Transverse colon (tissue), 4 donors: ENCODE results near the gene MEGF9. TPM values are rescaled to one million over a fixed set of nuclear protein-coding genes. Genes with fewer than 3 reads are reported as not detected.

Experiments used
- DNase-seq: peaks from one replicate; pipeline ENCODE4 v3.0.0-alpha.2; 2019
- H3K27ac ChIP-seq, 4 donors: fragments of 200-600 bp; sonication (generic); 2 replicates each; pipeline ENCODE4 v1.5.1; 2016 to 2018; ENCODE audit warnings: inconsistent platforms in 4 of 4
- H3K27me3 ChIP-seq: fragments of 200-600 bp; sonication (generic); 2 replicates; pipeline ENCODE4 v1.5.1; 2017; ENCODE audit warnings: inconsistent platforms
- H3K36me3 ChIP-seq, 4 donors: fragments of 200-600 bp; sonication (generic); 2 replicates each; pipeline ENCODE4 v1.5.1; 2017 to 2019; ENCODE audit warnings: inconsistent platforms in 4 of 4
- H3K4me1 ChIP-seq, 4 donors: fragments of 200-600 bp; sonication (generic); 2 replicates each; pipeline ENCODE4 v1.5.1; 2017 to 2020; ENCODE audit warnings: inconsistent platforms in 4 of 4
- H3K4me3 ChIP-seq, 4 donors: fragments of 200-600 bp; sonication (generic); 1 replicate in 1 of 4; 2 replicates in 3 of 4; pipeline versions ENCODE4 v1.5.1 to v1.6.1; 2017 to 2019; ENCODE audit warnings: inconsistent platforms in 4 of 4
- H3K9me3 ChIP-seq, 2 donors: fragments of 200-600 bp; sonication (generic); 2 replicates each; pipeline ENCODE4 v1.5.1; 2017 to 2019; ENCODE audit warnings: inconsistent platforms in 2 of 2
- CTCF ChIP-seq, 5 experiments: fragments of 200-600 bp in 3 of 5; fragments of 450-650 bp in 2 of 5; sonication (generic) in 3 of 5; IDR thresholded peaks; 1 replicate in 2 of 5; 2 replicates in 3 of 5; pipeline ENCODE4 v1.5.1; 2016 to 2017; ENCODE audit warnings: antibody characterized with exemption in 5 of 5, inconsistent platforms in 3 of 5, mild to moderate bottlenecking in 2 of 5, moderate library complexity in 1 of 5
- EP300 ChIP-seq: sonication (generic); formaldehyde crosslinking; IDR thresholded peaks from one replicate; pipeline ENCODE4 v1.6.1; 2017; ENCODE audit warnings: antibody characterized with exemption, low read depth
- POLR2A ChIP-seq: fragments of 450-650 bp; IDR thresholded peaks from one replicate; pipeline ENCODE4 v1.6.1; 2016; ENCODE audit warnings: antibody characterized with exemption, mild to moderate bottlenecking, moderate library complexity
- POLR2AphosphoS5 ChIP-seq, 3 donors: sonication (generic); formaldehyde crosslinking; IDR thresholded peaks; one replicate each; pipeline ENCODE4 v1.6.1; 2016; ENCODE audit warnings: antibody characterized with exemption in 3 of 3
- WGBS, 2 donors: methylation state at CpG; one replicate each; pipeline ENCODE4 v1.1.5; 2018; ENCODE audit warnings: low coverage in 1 of 2; 5-methylcytosine and 5-hydroxymethylcytosine counted together
- in situ Hi-C, 4 donors: fragments of 200-750 bp; cut with MboI; loops; one replicate each; pipeline versions ENCODE4 v1.15.0 to v1.15.1; 2017; ENCODE audit warnings: low sequenced_read_pairs in 3 of 4, low pct_ligation_motif_present in 1 of 4, low pct_unique_long_range_greater_than_20kb in 1 of 4
- intact Hi-C: fragments of 100-400 bp; cut with DNase I; formaldehyde crosslinking; loops from one replicate; pipeline ENCODE4 v1.15.1; 2023; ENCODE audit warnings: low total_unique reads
- total RNA-seq, 4 donors: library from RNA; depleted of rRNA; stranded (reverse); fragments of >200 nt; gene quantifications; one replicate each; pipeline ENCODE4 v1.1.0, GENCODE V29; 2016

MEGF9 gene
- total RNA-seq, 4 donors from 2014 or later = 6.7 to 17.9 (median 12.7) TPM

- intact Hi-C loops = no loop called here
- TF ChIP-seq POLR2AphosphoS5 (IDR thresholded peaks at IDR 0.05) (no peak), POLR2A (no peak)
- in situ Hi-C loops = no loop called here
- Histone ChIP-seq H3K36me3 (peaks cover 0 to 6% (median 0%) of the 10 kb centered on the region in 4 donors), H3K9me3 (no peaks in the 10 kb centered on the region), H3K27ac (no peak overlapping the region), H3K4me1 (peaks cover 0 to 10% (median 0%) of the 10 kb centered on the region in 4 donors), H3K4me3 (no peak overlapping the region), H3K27me3 (no peaks in the 10 kb centered on the region)
- WGBS, 2 donors = 90 to 92% methylated on average over 1 of the region's 1 CpG
- no peak for DNase-seq
Measured at GRCh38 chr9:120561709-120562108, 152.6 kb downstream of the MEGF9 start.

- Histone ChIP-seq H3K27me3 (no peaks in the 10 kb centered on the region), H3K27ac (no peak overlapping the region), H3K9me3 (no peaks in the 10 kb centered on the region), H3K4me1 (peaks cover 0 to 13% (median 0%) of the 10 kb centered on the region in 4 donors), H3K36me3 (no peaks in the 10 kb centered on the region), H3K4me3 (no peak overlapping the region)
- no peak for DNase-seq
- TF ChIP-seq POLR2A (no peak), CTCF (IDR thresholded peaks at IDR 0.05) (no peak), POLR2AphosphoS5 (IDR thresholded peaks at IDR 0.05) (no peak), EP300 (no peak)
- intact Hi-C loops = no loop called here
- 100% methylated on average over 1 of the region's 1 CpG; no CpG with 5 or more reads in 1 of the 2 donors for WGBS, 2 donors
- in situ Hi-C loops = no loop called here
Measured at GRCh38 chr9:120559546-120559945, 154.7 kb downstream of the MEGF9 start.

GRCh38 chr9:120558454-120558853 lies 155.8 kb downstream of the MEGF9 start:
- peaks cover 0 to 11% (median 0%) of the 10 kb centered on the region in 4 donors for H3K4me1 ChIP-seq
- no peaks in the 10 kb centered on the region for H3K9me3 ChIP-seq
- no peaks in the 10 kb centered on the region for H3K36me3 ChIP-seq
- no peak overlapping the region for H3K27ac ChIP-seq
- 100% methylated on average over 3 of the region's 3 CpGs for WGBS, 2 donors
- intact Hi-C loops = no loop called here
- DNase-seq = no peak
- H3K27me3 ChIP-seq = no peaks in the 10 kb centered on the region
- in situ Hi-C loops = no loop called here
- H3K4me3 ChIP-seq = no peak overlapping the region
- TF ChIP-seq POLR2AphosphoS5 (IDR thresholded peaks at IDR 0.05) = no peak
- TF ChIP-seq EP300 = no peak
- no peak for TF ChIP-seq POLR2A
- no peak for TF ChIP-seq CTCF (IDR thresholded peaks at IDR 0.05)

- in situ Hi-C loops (no loop called here), intact Hi-C loops (no loop called here)
- Histone ChIP-seq H3K27me3 (no peaks in the 10 kb centered on the region), H3K27ac (no peak overlapping the region), H3K9me3 (no peaks in the 10 kb centered on the region), H3K4me1 (peaks cover 0 to 5% (median 0%) of the 10 kb centered on the region in 4 donors), H3K4me3 (no peak overlapping the region), H3K36me3 (no peaks in the 10 kb centered on the region)
- TF ChIP-seq POLR2AphosphoS5 (IDR thresholded peaks at IDR 0.05) (no peak), POLR2A (no peak), EP300 (no peak), CTCF (IDR thresholded peaks at IDR 0.05) (no peak)
- DNase-seq = no peak
- 50 to 79% methylated on average over 2 of the region's 2 CpGs for WGBS, 2 donors
Measured at GRCh38 chr9:120557205-120557604, 157.1 kb downstream of the MEGF9 start.

GRCh38 chr9:120556775-120557174 lies 157.5 kb downstream of the MEGF9 start:
- H3K36me3 ChIP-seq = no peaks in the 10 kb centered on the region
- no peaks in the 10 kb centered on the region for H3K9me3 ChIP-seq
- 71 to 80% methylated on average over 3 of the region's 3 CpGs for WGBS, 2 donors
- no peak overlapping the region for H3K4me3 ChIP-seq
- no peaks in the 10 kb centered on the region for H3K27me3 ChIP-seq
- peaks cover 0 to 5% (median 0%) of the 10 kb centered on the region in 4 donors for H3K4me1 ChIP-seq
- no peak for DNase-seq
- intact Hi-C loops = no loop called here
- no peak for TF ChIP-seq POLR2AphosphoS5 (IDR thresholded peaks at IDR 0.05)
- TF ChIP-seq POLR2A = no peak
- no peak for TF ChIP-seq CTCF (IDR thresholded peaks at IDR 0.05)
- TF ChIP-seq EP300 = no peak
- in situ Hi-C loops = no loop called here
- no peak overlapping the region for H3K27ac ChIP-seq
